Fibroblast of lung (primary cell): ENCODE data around the gene ZGRF1. TPM values are rescaled to one million over a fixed set of nuclear protein-coding genes. Genes with fewer than 3 reads are reported as not detected.
"Not testable (repeated sequence)": the region's sequence is repeated elsewhere in the genome, so short reads cannot be mapped to it uniquely, and the experiment has no call there.

Experiments
- DNase-seq, 2 donors: peaks; one replicate each; pipeline versions ENCODE4 v3.0.0 to v3.0.0-alpha.2; 2010; ENCODE audit warnings: low read depth in 2 of 2
- H2AFZ ChIP-seq: 2 replicates; pipeline ENCODE4 v1.5.1; 2012; ENCODE audit warnings: low read length, control low read depth, inconsistent platforms
- H3K27ac ChIP-seq: 2 replicates; pipeline ENCODE4 v1.5.1; 2011; ENCODE audit warnings: low read length, control low read depth; ENCODE audit not compliant: insufficient read depth
- H3K27me3 ChIP-seq: 2 replicates; pipeline ENCODE4 v1.5.1; 2011; ENCODE audit warnings: mild to moderate bottlenecking, low read length; ENCODE audit not compliant: control insufficient read depth, insufficient read depth
- H3K36me3 ChIP-seq: 2 replicates; pipeline ENCODE4 v1.5.1; 2011; ENCODE audit warnings: low read length; ENCODE audit not compliant: control insufficient read depth, insufficient read depth
- H3K4me1 ChIP-seq: 2 replicates; pipeline ENCODE4 v1.5.1; 2011; ENCODE audit warnings: low read length; ENCODE audit not compliant: control insufficient read depth, insufficient read depth; ENCODE audit errors: extremely low read depth
- H3K4me2 ChIP-seq: 2 replicates; pipeline ENCODE4 v1.5.1; 2011; ENCODE audit warnings: low read length, control low read depth; ENCODE audit not compliant: insufficient read depth; ENCODE audit errors: extremely low read depth
- H3K4me3 ChIP-seq, 4 experiments: fragments of 200-600 bp in 1 of 4; sonication (generic) in 1 of 4; replicated peaks in 1 of 4; 2 replicates each; pipeline ENCODE4 v1.5.1; 2011 to 2016; ENCODE audit warnings: low read length in 4 of 4, low read depth in 3 of 4, mild to moderate bottlenecking in 3 of 4, control low read depth in 2 of 4, inconsistent platforms in 1 of 4, mixed read lengths in 1 of 4; ENCODE audit not compliant: insufficient read depth in 1 of 4; ENCODE audit errors: control extremely low read depth in 1 of 4
- H3K79me2 ChIP-seq: 2 replicates; pipeline ENCODE4 v1.5.1; 2012; ENCODE audit warnings: mild to moderate bottlenecking, low read length, inconsistent platforms; ENCODE audit not compliant: control insufficient read depth, insufficient read depth
- H3K9ac ChIP-seq: 2 replicates; pipeline ENCODE4 v1.5.1; 2011; ENCODE audit warnings: mild to moderate bottlenecking, low read length, control low read depth; ENCODE audit not compliant: insufficient read depth
- H3K9me3 ChIP-seq: 2 replicates; pipeline ENCODE4 v1.5.1; 2012; ENCODE audit warnings: low read depth, low read length; ENCODE audit not compliant: control insufficient read depth, insufficient read depth
- H4K20me1 ChIP-seq: 2 replicates; pipeline ENCODE4 v1.5.1; 2011; ENCODE audit warnings: low read length; ENCODE audit not compliant: control insufficient read depth, insufficient read depth; ENCODE audit errors: extremely low read depth
- CTCF ChIP-seq, 2 donors: IDR thresholded peaks in 1 of 2; conservative IDR thresholded peaks in 1 of 2; 1 replicate in 1 of 2; 2 replicates in 1 of 2; pipeline ENCODE4 v1.5.1; 2011 to 2012; ENCODE audit warnings: low read length in 2 of 2, control low read depth in 1 of 2, inconsistent platforms in 1 of 2, low read depth in 1 of 2, mild to moderate bottlenecking in 1 of 2
- EZH2 ChIP-seq: IDR thresholded peaks from 2 replicates; pipeline ENCODE4 v1.5.1; 2012; ENCODE audit warnings: low read length, control low read depth, mild to moderate bottlenecking; ENCODE audit errors: missing control alignments
- polyA plus RNA-seq, 2 donors: library from polyadenylated mRNA; depleted of rRNA in 1 of 2; stranded (reverse) in 1 of 2; unstranded in 1 of 2; fragments of >200 nt; gene quantifications; 2 replicates each; pipeline ENCODE4 v1.2.1, GENCODE V29; 2011 to 2012; ENCODE audit warnings: missing spikeins in 1 of 2
- total RNA-seq: library from RNA; depleted of rRNA; stranded (reverse); fragments of >200 nt; gene quantifications from 2 replicates; pipeline ENCODE4 v1.2.1, GENCODE V29; 2014

Gene ZGRF1
- total and polyA plus RNA-seq, 2 donors (not counting 1 experiment from before 2014, with no cell fraction given): 3.1 to 5.8 TPM

GRCh38 chr4:112668131-112668530 is 31.4 kb upstream of the ZGRF1 start:
- Histone ChIP-seq H3K27ac (no peak overlapping the region), H3K79me2 (no peaks in the 10 kb centered on the region), H4K20me1 (no peaks in the 10 kb centered on the region), H3K4me3 (no peak overlapping the region), H3K4me1 (no peaks in the 10 kb centered on the region), H3K27me3 (no peaks in the 10 kb centered on the region), H3K9me3 (no peaks in the 10 kb centered on the region), H3K9ac (no peak overlapping the region), H3K4me2 (no peak overlapping the region), H3K36me3 (no peaks in the 10 kb centered on the region), H2AFZ (no peak overlapping the region)
- DNase-seq: no peak
- TF ChIP-seq EZH2 (no peak), CTCF (conservative IDR thresholded peaks at IDR 0.05 in 1 of 2, IDR thresholded peaks at IDR 0.05 in 1 of 2; ENCODE audit: low read depth in 1 of 2, low read length in 2 of 2) (no peak)

GRCh38 chr4:112664611-112665010 is 27.9 kb upstream of the ZGRF1 start:
- TF ChIP-seq EZH2: no peak
- TF ChIP-seq CTCF (conservative IDR thresholded peaks at IDR 0.05 in 1 of 2, IDR thresholded peaks at IDR 0.05 in 1 of 2; ENCODE audit: low read depth in 1 of 2, low read length in 2 of 2): no peak
- Histone ChIP-seq H4K20me1 (no peaks in the 10 kb centered on the region), H3K9me3 (no peaks in the 10 kb centered on the region), H3K4me1 (no peaks in the 10 kb centered on the region), H3K27ac (no peak overlapping the region), H3K27me3 (no peaks in the 10 kb centered on the region), H3K36me3 (no peaks in the 10 kb centered on the region), H2AFZ (no peak overlapping the region), H3K4me2 (no peak overlapping the region), H3K4me3 (no peak overlapping the region), H3K9ac (no peak overlapping the region), H3K79me2 (no peaks in the 10 kb centered on the region)
- no peak for DNase-seq

GRCh38 chr4:112656115-112656514 is 19.4 kb upstream of the ZGRF1 start:
- not testable (repeated sequence) for H3K27ac ChIP-seq, H3K4me1 ChIP-seq

More at GRCh38 chr4:112656115-112656514, 19.4 kb upstream of the ZGRF1 start:
- H3K9ac ChIP-seq, H3K36me3 ChIP-seq, H3K27me3 ChIP-seq, H3K79me2 ChIP-seq, H2AFZ ChIP-seq, H4K20me1 ChIP-seq, H3K9me3 ChIP-seq, H3K4me3 ChIP-seq, DNase-seq, H3K4me2 ChIP-seq: not testable (repeated sequence)
